Kidney tubule cell (primary cell): ENCODE measurements around the gene SLC25A22.
A peak's percentile ranks its signal among the peaks of the same experiment; 100 is the strongest.

ENCODE experiments used
- DNase-seq: peaks from one replicate; pipeline ENCODE4 v3.0.0-alpha.2; 2018; ENCODE audit warnings: low spot score

The SLC25A22 gene

DNA sequence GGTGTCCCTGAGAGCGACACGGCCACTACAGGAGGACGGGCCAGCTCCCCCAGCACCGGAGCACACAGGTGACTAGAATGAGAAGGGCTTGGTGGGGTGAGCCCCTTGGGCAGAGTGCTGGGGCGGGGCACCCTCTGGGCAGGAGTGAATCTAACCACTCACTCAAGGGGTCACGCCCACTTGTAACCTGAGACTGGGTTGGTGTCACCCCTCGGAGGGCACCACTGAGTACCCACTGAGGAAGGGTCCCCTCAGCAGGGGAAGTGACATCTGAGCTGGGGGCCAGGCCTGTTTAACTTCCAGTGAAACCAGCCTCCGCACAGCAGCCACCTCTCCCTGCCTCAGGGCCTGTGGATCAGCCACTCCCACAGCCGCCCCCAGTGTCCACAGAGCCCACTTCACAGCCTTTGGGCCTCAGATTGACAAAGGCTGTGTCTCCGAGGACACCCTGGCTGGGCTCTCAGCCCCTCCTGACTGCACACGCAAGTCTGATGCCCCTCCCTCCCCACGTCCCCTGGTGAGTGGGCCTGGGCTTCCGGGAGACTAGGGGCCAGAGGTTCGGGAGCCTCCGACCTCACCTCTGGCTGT lies 26.4 kb downstream of the SLC25A22 start:
- DNase-seq = no peak

DNA sequence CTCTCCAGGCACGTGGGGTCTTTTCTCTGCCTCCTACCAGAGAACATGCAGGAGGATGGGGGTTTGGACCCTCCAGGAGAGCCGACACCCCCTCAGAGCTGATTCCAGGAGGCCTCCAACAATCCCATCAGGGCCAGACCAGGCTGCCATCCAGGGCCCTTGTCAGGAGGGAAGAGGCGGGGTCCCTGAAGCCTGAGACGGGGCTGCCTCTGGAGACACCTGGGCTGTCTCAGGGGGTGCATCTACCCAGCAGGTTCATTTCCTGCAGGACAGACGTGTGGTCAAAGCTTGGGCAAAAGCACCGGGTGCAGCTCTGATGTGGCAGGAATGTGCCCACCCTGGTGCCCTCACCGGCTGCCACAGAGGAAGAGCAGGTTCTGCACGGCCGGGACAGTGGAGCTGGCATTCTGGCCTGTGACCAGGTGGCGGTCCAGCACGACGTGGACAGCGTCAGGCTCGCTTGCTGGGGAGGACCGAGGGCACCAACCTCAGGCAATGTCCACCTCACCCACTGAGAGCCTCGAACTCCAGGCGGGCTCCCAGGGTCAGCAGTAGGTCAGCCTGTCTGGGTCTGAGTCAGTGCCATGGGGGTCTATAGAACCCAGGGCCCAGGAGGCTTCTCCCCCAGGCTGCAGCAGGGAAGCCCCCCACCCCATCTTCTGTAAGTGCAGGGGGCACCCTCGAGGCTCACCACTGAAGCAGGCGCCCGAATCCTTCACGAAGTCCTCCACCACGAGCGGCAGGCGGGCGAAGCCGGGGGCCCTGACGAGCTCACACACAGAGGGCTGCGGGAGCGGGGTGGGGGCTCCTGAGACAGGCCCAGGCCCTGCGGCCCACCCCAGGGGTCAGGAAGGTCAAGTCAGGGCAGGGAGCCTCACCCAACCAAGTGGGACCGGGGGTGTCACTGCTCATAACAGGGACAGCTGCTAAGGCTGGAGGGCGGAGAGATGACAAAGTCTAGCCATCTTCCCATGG lies 27.2 kb downstream of the SLC25A22 start:
- DNase-seq = no peak

DNA sequence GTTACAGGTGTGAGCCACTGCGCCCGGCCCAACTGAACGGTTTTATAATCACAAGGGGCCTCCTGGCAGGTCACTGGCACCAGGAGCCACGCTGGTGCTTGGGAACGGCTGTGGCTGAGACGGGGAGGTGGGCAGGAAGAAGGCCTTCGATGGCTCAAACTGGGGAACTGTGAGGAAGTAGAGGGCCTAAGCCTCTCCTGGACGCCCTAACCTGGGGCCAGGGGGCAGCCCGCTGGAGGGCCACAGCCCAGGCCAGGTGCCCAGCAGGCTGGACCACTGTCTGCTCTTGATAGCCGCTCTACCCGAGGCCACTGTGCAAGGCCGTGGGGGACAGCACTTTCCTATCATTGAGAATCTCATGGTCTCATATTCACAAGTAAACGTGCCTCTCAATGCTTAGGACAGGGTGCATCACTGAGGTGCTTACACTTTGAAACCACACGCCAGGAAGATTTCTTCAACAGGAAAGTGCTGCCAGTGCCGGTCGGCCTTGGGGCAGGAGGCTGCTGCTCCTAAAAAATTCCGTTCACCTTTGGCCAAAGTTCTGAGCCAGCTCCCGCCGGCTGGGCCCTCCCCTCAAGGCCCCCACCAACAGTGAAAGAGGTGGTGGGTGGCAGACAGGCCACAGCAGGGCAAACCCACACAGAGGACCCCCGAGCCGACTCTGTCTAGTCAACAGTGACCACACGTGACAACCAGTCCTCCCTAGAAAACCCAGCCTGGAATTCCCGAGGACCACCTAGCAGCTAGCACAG lies 28.0 kb downstream of the SLC25A22 start:
- DNase-seq = no peak

DNA sequence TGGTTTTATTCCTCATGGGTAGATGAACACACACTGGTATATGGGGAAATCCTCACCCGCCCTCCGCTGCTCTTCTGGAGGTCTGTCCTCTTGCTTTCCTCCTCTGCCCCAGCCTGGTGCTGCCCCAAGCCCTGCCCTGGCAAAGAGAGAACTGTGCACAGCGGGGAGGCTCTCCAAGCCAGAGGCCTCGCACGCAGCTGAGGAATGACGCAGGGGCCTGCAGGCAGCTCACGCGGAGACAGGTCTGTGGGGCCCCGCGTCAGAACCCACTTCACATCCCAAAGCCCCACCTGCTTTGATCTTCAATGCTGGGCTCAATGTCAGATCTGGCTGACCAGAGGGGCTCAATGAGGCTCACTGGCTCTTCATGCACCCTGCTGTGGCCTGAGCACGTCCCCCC lies 30.8 kb downstream of the SLC25A22 start:
- DNase-seq = no peak

DNA sequence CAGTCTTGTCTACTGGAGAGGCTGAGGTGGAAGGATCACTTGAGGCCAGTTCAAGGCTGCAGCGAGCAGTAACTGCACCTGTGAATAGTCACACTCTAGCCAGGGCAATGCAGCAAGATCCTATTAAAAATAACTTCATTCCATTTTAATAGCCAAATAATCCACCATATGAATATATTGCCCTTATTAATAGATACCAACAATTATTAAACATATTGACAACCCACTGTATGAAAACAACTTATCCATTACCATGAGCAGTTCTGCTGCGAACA lies 31.2 kb downstream of the SLC25A22 start:
- no peak for DNase-seq

DNA sequence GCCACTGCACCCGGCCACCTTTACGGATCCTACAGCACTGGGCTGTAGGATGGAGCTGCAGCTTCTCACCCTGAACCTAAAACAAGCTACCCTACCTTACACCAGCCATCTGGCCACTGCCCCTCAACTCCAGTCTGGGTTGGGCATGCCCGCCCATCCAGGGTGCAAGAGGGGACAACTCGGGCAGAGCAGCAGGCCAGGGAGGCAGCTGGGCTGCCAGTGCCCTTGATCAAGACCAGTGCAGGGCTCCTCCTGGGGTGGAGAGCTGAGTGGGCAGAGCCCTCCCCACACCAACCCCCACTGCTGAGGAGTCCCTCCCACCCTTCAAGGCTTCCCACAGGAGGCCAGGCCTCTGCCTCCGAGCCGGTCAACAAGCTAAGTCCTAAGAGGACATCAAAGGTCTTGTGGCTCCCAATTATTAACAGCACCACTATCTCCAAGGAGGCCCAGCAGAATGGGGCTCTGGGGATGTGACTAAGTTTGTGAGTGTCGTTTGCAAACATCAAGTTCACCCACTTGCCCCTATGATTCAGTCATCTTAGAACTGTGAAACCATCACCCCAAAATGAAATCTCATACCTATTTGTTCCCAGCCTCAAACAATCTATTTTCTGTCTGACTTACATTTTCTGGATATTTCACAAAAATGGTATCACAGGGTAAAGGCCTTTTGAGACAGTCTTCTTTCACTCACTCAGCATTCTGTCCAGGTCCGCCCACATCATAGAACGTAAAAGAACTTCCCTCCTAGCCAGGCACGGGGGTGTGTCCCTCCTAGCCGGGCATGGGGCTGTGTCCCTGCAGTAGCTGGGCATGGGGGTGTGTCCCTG lies 31.8 kb downstream of the SLC25A22 start:
- DNase-seq = no peak

DNA sequence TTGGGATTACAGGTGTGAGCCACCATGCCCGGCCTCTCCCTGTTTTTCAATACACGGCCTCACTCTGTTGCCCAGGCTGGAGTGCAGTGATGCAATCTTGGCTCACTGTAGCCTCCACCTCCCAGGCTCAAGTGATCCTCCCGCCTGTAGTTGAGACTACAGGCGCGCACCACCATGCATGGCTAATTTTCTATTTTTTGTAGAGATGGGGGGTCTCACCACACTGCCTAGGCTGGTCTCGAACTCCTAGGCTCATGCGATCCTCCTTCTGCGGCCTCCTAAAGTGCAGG lies 32.3 kb downstream of the SLC25A22 start:
- DNase-seq = no peak

DNA sequence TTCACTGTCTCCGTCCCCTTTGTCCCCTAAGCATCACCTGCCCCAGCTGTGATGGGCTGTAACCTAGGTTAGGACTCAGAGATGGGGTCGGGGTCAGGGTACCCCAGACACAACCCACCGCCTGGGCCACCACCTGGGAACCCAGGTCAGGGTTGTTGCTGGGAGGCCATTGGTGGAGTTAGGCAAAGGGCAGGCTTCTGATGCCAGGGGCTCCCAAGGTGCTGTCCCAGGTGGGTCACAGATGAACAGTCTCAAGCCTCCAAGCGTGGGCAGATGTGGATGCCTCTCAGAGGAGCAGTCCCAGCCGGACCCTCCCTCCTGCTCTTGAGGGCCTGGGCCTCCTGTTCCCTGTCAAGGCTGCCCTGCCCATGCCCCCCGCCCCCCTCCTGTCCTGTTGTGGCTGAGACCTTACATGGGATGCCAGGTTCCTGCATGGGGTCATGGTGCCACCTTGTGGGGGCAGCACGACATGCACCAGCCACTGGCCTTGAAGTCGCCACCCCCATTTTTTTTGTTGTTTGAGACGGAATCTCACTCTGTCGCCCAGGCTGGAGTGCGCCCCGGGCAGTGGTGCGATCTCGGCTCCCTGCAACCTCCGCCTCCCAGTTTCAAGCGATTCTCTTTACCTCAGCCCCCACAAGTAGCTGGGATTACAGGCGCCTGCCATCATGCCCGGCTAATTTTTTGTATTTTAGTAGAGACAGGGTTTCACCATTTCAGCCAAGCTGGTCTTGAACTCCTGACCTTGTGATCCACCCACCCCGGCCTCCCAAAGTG lies 32.9 kb downstream of the SLC25A22 start:
- DNase-seq = peak; percentile 70

DNA sequence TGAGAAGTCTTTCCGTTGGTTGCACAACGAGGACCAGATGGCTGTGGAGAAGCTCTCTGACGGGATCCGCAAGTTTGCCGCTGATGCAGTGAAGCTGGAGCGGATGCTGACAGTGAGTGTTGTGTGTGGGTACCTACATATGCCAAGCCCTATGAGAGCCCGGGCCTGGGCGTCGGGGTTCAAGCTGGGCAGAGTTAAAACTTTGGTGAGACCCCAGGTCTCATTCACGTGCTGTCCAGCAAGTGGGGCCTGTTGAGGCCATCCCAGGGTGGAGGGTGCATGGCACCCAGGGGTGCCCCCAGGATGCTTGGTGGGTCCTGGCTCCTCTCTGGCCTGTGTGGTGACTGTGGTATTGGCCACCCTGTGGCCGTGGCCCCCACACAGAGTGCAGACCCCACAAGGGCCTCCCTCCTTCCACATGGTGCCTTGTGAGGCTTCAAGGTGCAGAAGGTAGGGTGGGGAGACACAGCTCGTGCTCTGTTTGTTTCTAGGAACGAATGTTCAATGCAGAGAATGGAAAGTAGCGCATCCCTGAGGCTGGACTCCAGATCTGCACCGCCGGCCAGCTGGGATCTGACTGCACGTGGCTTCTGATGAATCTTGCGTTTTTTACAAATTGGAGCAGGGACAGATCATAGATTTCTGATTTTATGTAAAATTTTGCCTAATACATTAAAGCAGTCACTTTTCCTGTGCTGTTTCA lies 33.6 kb downstream of the SLC25A22 start:
- no peak for DNase-seq

DNA sequence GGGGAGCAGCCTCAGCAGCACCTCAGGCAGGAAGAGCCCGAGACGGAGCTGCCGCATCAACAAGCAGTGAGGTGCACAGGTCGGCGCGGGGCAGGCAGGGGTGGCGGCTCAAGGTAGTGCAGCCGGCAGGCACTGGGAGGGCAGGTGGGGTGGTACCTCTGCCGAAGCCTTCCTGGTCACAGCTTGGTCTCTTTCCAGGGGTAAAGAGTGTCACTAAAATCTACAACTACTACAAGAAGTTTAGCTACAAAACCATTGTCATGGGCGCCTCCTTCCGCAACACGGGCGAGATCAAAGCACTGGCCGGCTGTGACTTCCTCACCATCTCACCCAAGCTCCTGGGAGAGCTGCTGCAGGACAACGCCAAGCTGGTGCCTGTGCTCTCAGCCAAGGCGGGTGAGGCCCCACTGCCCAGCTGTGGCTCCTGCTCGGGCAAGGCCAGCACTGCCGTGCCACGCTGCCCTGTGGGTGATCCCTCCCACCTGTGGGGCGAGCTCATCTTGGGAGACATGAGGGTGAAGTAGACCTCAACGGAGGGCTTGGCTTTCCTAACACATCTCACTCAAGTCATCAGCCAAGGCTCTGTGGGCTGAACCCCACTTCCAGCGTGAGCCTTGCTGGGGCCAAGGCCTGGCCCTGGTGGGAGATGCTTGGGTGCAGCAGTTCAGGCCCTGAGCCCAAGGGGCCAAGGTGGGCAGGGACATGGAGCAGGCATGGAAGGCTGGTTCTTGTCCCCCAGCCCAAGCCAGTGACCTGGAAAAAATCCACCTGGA lies 34.3 kb downstream of the SLC25A22 start:
- DNase-seq = no peak

DNA sequence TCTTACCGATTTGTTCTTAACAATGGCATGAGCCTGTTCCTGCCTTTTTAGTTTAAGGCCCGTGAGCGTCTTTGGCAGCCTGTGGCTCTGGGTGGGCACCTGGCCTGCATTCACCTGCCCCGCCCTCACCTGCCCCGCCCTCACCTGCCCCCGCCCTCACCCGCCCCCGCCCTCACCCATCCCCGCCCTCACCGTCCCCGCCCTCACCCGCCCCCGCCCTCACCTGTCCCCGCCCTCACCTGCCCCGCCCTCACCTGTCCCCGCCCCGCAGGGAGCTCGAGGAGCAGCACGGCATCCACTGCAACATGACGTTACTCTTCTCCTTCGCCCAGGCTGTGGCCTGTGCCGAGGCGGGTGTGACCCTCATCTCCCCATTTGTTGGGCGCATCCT lies 35.0 kb downstream of the SLC25A22 start:
- no peak for DNase-seq

DNA sequence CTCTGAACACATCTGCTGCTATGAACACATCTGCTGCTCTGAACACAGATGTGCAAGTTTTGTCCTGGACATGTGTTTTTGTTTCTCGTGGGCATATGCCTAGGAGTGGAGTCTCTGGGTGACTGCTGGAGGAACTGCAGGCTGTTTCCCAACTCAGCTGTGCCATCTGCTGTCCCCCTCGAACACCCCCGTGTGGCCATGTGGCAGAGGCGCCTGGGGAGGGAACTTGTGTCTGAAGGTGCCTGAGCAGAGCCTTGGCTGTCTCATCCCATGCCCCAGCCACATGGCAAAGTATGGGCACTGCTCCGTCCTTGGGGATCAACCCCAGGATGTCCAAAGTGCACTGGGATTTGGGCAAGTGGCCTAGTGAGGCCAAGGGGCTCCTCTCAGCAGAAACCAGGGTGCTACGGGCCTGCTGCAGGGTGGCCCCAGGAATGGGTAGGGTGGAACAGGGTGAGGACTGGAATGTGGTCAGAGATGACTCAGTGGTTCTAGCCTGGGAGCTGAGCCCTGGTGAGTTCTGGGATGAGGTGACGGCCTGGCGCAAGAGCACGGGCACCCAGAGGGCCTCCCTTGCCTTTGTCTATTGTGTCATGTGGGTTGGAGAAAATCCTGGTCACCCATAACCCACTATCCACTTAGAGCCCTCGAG lies 35.5 kb downstream of the SLC25A22 start:
- peak; percentile 78 for DNase-seq

DNA sequence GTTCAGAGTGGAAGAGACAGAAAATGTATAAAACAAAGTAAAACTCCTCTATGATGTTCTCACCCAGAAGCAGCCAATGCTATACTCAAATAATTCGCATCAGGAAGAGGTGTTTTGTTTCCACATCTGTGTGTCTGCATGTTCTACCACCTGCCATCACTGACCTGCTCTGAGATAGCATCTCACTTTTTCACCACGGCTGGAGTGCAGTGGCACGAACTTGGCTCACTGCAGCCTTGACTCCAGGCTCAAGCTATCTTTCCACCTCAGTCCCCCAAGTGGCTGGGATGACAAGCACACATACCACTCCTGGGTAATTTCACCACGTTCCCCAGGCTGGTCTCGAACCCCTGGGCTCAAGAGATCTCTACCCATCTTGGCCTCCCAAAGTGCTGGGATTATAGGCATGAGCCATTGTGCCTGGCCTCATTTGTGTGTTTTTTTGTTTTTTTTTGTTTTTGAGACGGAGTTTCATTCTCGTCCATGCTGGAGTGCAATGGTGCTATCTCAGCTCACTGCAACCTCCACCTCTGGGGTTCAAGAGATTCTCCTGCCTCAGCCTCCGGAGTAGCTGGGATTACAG lies 36.5 kb downstream of the SLC25A22 start:
- DNase-seq = no peak

DNA sequence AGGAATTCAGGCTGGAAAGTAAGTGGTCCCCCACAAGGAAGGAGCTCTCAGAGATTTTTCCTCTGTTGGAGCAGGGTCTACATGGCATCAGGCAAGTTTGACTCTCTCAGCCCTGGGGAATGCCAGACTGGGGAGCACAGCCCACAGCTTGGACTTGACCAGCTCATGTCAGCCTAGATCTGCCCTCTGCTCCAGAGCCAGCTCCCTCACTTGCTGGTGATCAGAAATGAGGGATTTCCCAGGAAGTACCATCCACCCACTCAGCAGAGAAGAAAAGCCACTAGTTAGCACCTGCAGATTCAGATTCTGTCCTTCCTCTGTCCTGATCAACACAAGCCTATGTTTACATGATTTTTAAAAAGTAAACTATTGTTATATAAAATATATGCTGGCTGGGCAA lies 37.8 kb downstream of the SLC25A22 start:
- DNase-seq = no peak

DNA sequence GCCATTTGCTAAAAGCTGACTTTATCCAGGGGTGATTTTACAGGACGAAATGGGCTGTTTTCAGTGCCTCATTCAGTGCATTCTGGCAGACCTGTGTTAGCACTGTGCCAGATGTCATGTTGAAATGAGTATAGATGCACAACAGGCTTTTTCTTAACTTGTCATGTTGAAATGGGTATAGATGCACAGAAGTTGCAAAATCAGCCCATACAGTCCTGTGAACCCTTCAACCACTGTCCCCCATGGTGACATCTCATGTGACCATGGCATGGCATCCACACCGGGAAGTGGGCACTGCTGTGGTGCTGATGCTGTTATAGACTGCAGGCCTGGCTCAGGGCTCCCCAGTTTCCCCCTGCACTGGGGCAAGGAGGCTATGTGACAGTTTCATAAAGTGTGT lies 48.4 kb downstream of the SLC25A22 start:
- no peak for DNase-seq

DNA sequence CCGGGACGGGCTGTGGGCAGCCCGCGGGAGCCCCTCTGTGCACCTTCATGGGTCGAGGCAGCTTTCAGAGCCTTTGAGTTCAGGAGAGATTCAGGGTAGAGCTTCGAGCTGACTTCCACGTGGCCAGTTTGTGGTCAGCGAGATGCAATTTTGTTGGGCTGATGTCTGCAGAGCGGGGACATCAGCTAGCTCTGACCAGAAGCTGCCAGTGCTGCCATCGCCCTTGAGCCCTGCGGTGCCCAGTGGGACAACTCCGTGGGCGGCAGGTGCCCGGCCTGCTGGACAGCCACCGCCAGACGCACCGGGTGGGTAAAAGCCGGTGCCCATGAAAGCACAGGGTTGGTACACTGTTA lies 50.1 kb downstream of the SLC25A22 start:
- DNase-seq = peak; percentile 41

DNA sequence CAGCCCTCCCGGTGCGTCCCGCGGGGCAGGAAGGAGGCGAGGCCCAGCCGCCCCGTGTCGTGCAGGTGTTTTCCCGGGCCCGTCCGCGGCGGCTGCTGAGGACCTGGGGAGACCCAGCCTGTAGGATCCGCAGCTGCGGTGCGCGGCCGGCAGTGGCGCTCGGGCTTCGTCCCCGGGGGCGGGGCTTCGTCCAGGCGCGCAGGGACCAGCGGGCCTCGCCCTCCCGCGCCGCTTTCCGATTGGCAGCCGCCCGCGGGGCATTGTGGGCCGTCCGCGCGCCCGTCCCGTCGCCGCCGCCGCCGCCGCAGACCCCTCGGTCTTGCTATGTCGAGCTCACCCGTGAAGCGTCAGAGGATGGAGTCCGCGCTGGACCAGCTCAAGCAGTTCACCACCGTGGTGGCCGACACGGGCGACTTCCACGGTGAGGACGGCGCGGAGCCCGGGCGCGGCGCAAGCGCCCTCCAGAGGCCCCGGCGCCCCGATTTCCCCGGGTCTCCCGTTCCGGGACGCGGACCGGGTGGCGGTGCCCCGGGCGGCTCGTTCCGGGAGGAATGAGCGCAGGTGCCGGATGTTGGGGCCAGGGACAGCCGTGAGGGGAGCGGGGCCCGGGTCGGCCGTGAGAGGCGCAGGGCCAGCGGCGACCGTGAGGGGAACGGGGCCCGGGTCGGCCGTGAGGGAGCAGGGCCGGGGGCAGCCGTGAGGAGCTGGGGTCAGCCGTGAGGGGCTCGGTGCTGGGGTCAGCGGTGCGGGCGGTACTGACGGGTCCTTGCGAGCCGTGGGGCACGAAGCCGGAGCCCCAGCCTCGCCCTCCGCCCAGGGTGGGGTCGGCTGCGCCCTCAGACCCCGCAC lies 50.7 kb downstream of the SLC25A22 start, which contains the start of gene TALDO1:
TALDO1 (plus strand) TSS at position 307 of the 849 bp plus-strand sequence; CDS start at position 325, 18 bp downstream.
- peak; percentile 90 for DNase-seq
